Neutrophil (primary cell): ENCODE measurements around the gene COX7B2.

Experiments used
- H3K27ac ChIP-seq: fragments of 200-600 bp; sonication (generic); 2 replicates; pipeline ENCODE4 v1.5.1; 2016; ENCODE audit warnings: mild to moderate bottlenecking, moderate library complexity
- H3K27me3 ChIP-seq: fragments of 200-600 bp; sonication (generic); 2 replicates; pipeline ENCODE4 v1.6.0; 2016; ENCODE audit warnings: mild to moderate bottlenecking
- H3K36me3 ChIP-seq: fragments of 200-600 bp; sonication (generic); 2 replicates; pipeline ENCODE4 v1.5.1; 2017
- H3K4me1 ChIP-seq, 2 experiments: fragments of 200-600 bp in 1 of 2; sonication (generic) in 1 of 2; 1 replicate in 1 of 2; 2 replicates in 1 of 2; pipeline versions ENCODE4 v1.5.1 to v1.6.1; 2013 to 2016; ENCODE audit warnings: low read depth in 1 of 2, low read length in 1 of 2, mild to moderate bottlenecking in 1 of 2, moderate library complexity in 1 of 2; ENCODE audit not compliant: control insufficient read depth in 1 of 2, insufficient read depth in 1 of 2
- H3K4me3 ChIP-seq, 2 experiments: fragments of 200-600 bp in 1 of 2; sonication (generic) in 1 of 2; 1 replicate in 1 of 2; 2 replicates in 1 of 2; pipeline ENCODE4 v1.5.1; 2013 to 2016; ENCODE audit warnings: low read depth in 1 of 2, low read length in 1 of 2, mild to moderate bottlenecking in 1 of 2, moderate library complexity in 1 of 2
- H3K9me3 ChIP-seq: fragments of 200-600 bp; sonication (generic); 2 replicates; pipeline ENCODE4 v1.5.1; 2016
- CTCF ChIP-seq: fragments of 200-600 bp; sonication (generic); IDR thresholded peaks from 2 replicates; pipeline ENCODE4 v1.5.1; 2016; ENCODE audit warnings: antibody characterized with exemption

COX7B2 gene

GRCh38 chr4:46937493-46937892 is 28.4 kb upstream of the COX7B2 start:
- no peaks in the 10 kb centered on the region for H3K36me3 ChIP-seq
- H3K9me3 ChIP-seq = no peaks in the 10 kb centered on the region
- no peak overlapping the region for H3K4me3 ChIP-seq
- H3K4me1 ChIP-seq = no peaks in the 10 kb centered on the region
- no peak for TF ChIP-seq CTCF
- H3K27ac ChIP-seq = no peak overlapping the region
- H3K27me3 ChIP-seq = no peaks in the 10 kb centered on the region

- no peak overlapping the region for H3K4me3 ChIP-seq
- H3K27ac ChIP-seq = no peak overlapping the region
- no peaks in the 10 kb centered on the region for H3K36me3 ChIP-seq
- H3K9me3 ChIP-seq = no peaks in the 10 kb centered on the region
- H3K4me1 ChIP-seq = no peaks in the 10 kb centered on the region
- TF ChIP-seq CTCF = no peak
- no peaks in the 10 kb centered on the region for H3K27me3 ChIP-seq
These were observed 25.7 kb upstream of the COX7B2 start for GRCh38 chr4:46934726-46935125.

- Histone ChIP-seq H3K27me3 (no peaks in the 10 kb centered on the region), H3K9me3 (no peaks in the 10 kb centered on the region), H3K4me3 (no peak overlapping the region), H3K36me3 (no peaks in the 10 kb centered on the region), H3K4me1 (no peaks in the 10 kb centered on the region), H3K27ac (no peak overlapping the region)
- no peak for TF ChIP-seq CTCF
These were observed 24.6 kb upstream of the COX7B2 start for GRCh38 chr4:46933686-46934085.

GRCh38 chr4:46931981-46932380 is 22.9 kb upstream of the COX7B2 start:
- peaks cover 12% of the 10 kb centered on the region for H3K27me3 ChIP-seq
- TF ChIP-seq CTCF = no peak
- no peaks in the 10 kb centered on the region for H3K4me1 ChIP-seq
- no peak overlapping the region for H3K27ac ChIP-seq
- no peaks in the 10 kb centered on the region for H3K36me3 ChIP-seq
- H3K4me3 ChIP-seq = no peak overlapping the region
- H3K9me3 ChIP-seq = no peaks in the 10 kb centered on the region

GRCh38 chr4:46930891-46931290 is 21.8 kb upstream of the COX7B2 start:
- Histone ChIP-seq H3K4me1 (no peaks in the 10 kb centered on the region), H3K36me3 (no peaks in the 10 kb centered on the region), H3K27me3 (peaks cover 12% of the 10 kb centered on the region), H3K4me3 (no peak overlapping the region), H3K9me3 (no peaks in the 10 kb centered on the region), H3K27ac (no peak overlapping the region)
- TF ChIP-seq CTCF = no peak

- Histone ChIP-seq H3K27me3 (peaks cover 12% of the 10 kb centered on the region), H3K4me3 (no peak overlapping the region), H3K27ac (no peak overlapping the region), H3K9me3 (no peaks in the 10 kb centered on the region), H3K4me1 (no peaks in the 10 kb centered on the region), H3K36me3 (no peaks in the 10 kb centered on the region)
- TF ChIP-seq CTCF = no peak
These were observed 18.2 kb upstream of the COX7B2 start for GRCh38 chr4:46927201-46927600.
